ENCODE data around the gene TRAPPC3L. TPM values are rescaled to one million over a fixed set of nuclear protein-coding genes. Genes with fewer than 3 reads are reported as not detected.

The TRAPPC3L gene
- polyA plus RNA-seq, 2 of the 4 experiments (the other 2 are of a cell fraction), result not detected

DNA sequence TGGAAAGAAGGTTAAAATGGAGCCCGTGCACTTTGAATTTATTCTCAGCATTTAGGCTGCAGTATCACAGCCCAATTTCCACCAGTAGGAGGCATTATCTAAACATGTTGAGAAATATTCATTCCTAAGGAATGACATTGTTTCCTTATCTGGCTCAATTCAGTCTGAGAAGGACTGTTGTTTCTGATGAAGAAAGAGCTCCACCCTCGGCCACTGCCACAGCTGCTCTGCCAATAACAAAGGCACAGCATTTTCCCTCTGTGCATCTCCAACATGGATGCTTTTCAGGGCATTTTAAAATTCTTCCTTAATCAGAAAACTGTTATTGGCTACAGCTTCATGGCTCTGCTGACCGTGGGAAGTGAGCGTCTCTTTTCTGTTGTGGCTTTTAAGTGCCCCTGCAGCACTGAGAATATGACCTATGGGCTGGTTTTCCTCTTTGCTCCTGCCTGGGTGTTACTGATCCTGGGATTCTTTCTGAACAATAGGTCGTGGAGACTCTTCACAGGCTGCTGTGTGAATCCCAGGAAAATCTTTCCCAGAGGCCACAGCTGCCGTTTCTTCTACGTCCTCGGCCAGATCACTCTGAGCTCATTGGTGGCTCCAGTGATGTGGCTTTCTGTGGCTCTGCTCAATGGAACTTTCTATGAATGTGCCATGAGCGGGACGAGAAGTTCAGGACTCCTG lies 33.9 kb downstream of the TRAPPC3L start, which contains the start of gene CALHM5:
TSS of gene CALHM5 (plus strand) at position 216 of the 687 bp plus-strand sequence. CDS start at position 274, 58 bp downstream.
- Histone ChIP-seq H3K4me2 (peak within 1 kb of the TSS; percentile 26; the same call in 1 of the 3 replicates), H3K4me1 (no peaks in the 10 kb centered on the region), H3K27ac (0 out of 6 replicates have a peak within 1 kb of the TSS, but pooled peaks of 1 of the 2 experiments have one; percentile 51), H3K4me3 (no peak within 1 kb of the TSS), H3K9me3 (peaks cover 4% of the 10 kb centered on the region; the same call in 1 of the 3 replicates)
- ChIA-PET CTCF (interaction anchor here (0.7 to 3.1 kb wide), 11 partner anchors 9 to 243 kb away, joined by 3 to 12 read pairs (median 6); partner anchors contain the start of gene CALHM6), POLR2A (interaction anchor here (1.1 to 1.4 kb wide), 2 partner anchors 46 to 232 kb away, joined by 3 to 5 read pairs; partner anchors contain the start of gene TSPYL1)
- ATAC-seq (peak; percentile 95 to 98), FAIRE-seq (no peak), DNase-seq (ENCODE audit: low read depth in 1 of 2, low spot score in 1 of 2) (peak; percentile 10 to 76)
- TF ChIP-seq CHD4 (IDR thresholded peaks at IDR 0.05; ENCODE audit: borderline replicate concordance) (no peak), PHF8 (IDR thresholded peaks at IDR 0.05; ENCODE audit: borderline replicate concordance, low read depth) (no peak), HOXB13 (CRISPR knock-in tag; IDR thresholded peaks at IDR 0.05; ENCODE audit: low read depth) (no peak), RFX5 (IDR thresholded peaks at IDR 0.05) (no peak), EHMT2 (IDR thresholded peaks at IDR 0.05; ENCODE audit: low read depth) (no peak), KDM1A (IDR thresholded peaks at IDR 0.05; ENCODE audit: low read depth) (no peak), POLR2AphosphoS2 (conservative IDR thresholded peaks at IDR 0.05; ENCODE audit: low read length) (no peak), FOSL2 (IDR thresholded peaks at IDR 0.05) (no peak), FOSL2 (CRISPR knock-in tag; IDR thresholded peaks at IDR 0.05) (peak; percentile 50), CEBPB (IDR thresholded peaks at IDR 0.05) (peak in 1 of 2 experiments; percentile 80; a peak in 2 of 4 replicates), JUN (IDR thresholded peaks at IDR 0.05) (no peak), TFCP2L1 (CRISPR knock-in tag; IDR thresholded peaks at IDR 0.05) (no peak), ZNF302 (CRISPR knock-in tag; IDR thresholded peaks at IDR 0.05) (no peak), CHD2 (IDR thresholded peaks at IDR 0.05; ENCODE audit: low read length, partially characterized antibody) (no peak), NR3C1 (IDR thresholded peaks at IDR 0.05) (no peak), MAFK (IDR thresholded peaks at IDR 0.05; ENCODE audit: partially characterized antibody) (no peak), EP300 (IDR thresholded peaks at IDR 0.05) (no peak), RARB (CRISPR knock-in tag; IDR thresholded peaks at IDR 0.05) (no peak), EHF (CRISPR knock-in tag; IDR thresholded peaks at IDR 0.05) (no peak), POLR2A (IDR thresholded peaks at IDR 0.05; ENCODE audit: low read length) (no peak), SMC3 (IDR thresholded peaks at IDR 0.05) (peak; percentile 48; the same call in 2 of the 3 replicates), CBX2 (IDR thresholded peaks at IDR 0.05; ENCODE audit: borderline replicate concordance, low read depth) (no peak), FOSB (CRISPR knock-in tag; IDR thresholded peaks at IDR 0.05) (no peak), NPAS2 (CRISPR knock-in tag; IDR thresholded peaks at IDR 0.05; ENCODE audit: borderline replicate concordance) (no peak), FOXS1 (CRISPR knock-in tag; IDR thresholded peaks at IDR 0.05) (peak; percentile 47; the same call in 1 of the 2 replicates), RAD21 (conservative IDR thresholded peaks at IDR 0.05 in 1 of 2, IDR thresholded peaks at IDR 0.05 in 1 of 2) (peak; percentile 44 to 50; a peak in 4 of 5 replicates)
- TF ChIP-seq, protein P1, sequence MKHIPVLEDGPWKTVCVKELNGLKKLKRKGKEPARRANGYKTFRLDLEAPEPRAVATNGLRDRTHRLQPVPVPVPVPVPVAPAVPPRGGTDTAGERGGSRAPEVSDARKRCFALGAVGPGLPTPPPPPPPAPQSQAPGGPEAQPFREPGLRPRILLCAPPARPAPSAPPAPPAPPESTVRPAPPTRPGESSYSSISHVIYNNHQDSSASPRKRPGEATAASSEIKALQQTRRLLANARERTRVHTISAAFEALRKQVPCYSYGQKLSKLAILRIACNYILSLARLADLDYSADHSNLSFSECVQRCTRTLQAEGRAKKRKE (CRISPR knock-in tag; IDR thresholded peaks at IDR 0.05; ENCODE audit: low read depth), result no peak
- TF ChIP-seq, protein P2, sequence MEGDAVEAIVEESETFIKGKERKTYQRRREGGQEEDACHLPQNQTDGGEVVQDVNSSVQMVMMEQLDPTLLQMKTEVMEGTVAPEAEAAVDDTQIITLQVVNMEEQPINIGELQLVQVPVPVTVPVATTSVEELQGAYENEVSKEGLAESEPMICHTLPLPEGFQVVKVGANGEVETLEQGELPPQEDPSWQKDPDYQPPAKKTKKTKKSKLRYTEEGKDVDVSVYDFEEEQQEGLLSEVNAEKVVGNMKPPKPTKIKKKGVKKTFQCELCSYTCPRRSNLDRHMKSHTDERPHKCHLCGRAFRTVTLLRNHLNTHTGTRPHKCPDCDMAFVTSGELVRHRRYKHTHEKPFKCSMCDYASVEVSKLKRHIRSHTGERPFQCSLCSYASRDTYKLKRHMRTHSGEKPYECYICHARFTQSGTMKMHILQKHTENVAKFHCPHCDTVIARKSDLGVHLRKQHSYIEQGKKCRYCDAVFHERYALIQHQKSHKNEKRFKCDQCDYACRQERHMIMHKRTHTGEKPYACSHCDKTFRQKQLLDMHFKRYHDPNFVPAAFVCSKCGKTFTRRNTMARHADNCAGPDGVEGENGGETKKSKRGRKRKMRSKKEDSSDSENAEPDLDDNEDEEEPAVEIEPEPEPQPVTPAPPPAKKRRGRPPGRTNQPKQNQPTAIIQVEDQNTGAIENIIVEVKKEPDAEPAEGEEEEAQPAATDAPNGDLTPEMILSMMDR (IDR thresholded peaks at IDR 0.05), result peak; percentile 50
- TF ChIP-seq, protein P3, sequence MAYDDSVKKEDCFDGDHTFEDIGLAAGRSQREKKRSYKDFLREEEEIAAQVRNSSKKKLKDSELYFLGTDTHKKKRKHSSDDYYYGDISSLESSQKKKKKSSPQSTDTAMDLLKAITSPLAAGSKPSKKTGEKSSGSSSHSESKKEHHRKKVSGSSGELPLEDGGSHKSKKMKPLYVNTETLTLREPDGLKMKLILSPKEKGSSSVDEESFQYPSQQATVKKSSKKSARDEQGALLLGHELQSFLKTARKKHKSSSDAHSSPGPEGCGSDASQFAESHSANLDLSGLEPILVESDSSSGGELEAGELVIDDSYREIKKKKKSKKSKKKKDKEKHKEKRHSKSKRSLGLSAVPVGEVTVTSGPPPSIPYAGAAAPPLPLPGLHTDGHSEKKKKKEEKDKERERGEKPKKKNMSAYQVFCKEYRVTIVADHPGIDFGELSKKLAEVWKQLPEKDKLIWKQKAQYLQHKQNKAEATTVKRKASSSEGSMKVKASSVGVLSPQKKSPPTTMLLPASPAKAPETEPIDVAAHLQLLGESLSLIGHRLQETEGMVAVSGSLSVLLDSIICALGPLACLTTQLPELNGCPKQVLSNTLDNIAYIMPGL (CRISPR knock-in tag; IDR thresholded peaks at IDR 0.05; ENCODE audit: borderline replicate concordance), result no peak
- TF ChIP-seq, protein P4, sequence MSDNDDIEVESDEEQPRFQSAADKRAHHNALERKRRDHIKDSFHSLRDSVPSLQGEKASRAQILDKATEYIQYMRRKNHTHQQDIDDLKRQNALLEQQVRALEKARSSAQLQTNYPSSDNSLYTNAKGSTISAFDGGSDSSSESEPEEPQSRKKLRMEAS (IDR thresholded peaks at IDR 0.05), result no peak
- TF ChIP-seq, protein P5, sequence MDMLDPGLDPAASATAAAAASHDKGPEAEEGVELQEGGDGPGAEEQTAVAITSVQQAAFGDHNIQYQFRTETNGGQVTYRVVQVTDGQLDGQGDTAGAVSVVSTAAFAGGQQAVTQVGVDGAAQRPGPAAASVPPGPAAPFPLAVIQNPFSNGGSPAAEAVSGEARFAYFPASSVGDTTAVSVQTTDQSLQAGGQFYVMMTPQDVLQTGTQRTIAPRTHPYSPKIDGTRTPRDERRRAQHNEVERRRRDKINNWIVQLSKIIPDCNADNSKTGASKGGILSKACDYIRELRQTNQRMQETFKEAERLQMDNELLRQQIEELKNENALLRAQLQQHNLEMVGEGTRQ (IDR thresholded peaks at IDR 0.05), result no peak
- TF ChIP-seq, protein P6, sequence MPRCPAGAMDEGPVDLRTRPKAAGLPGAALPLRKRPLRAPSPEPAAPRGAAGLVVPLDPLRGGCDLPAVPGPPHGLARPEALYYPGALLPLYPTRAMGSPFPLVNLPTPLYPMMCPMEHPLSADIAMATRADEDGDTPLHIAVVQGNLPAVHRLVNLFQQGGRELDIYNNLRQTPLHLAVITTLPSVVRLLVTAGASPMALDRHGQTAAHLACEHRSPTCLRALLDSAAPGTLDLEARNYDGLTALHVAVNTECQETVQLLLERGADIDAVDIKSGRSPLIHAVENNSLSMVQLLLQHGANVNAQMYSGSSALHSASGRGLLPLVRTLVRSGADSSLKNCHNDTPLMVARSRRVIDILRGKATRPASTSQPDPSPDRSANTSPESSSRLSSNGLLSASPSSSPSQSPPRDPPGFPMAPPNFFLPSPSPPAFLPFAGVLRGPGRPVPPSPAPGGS (IDR thresholded peaks at IDR 0.05), result no peak
- WGBS (ENCODE audit: missing lambda C conversion rate), result 69% methylated on average over 10 of the region's 10 CpGs

Measured in A549 (cell line).